Natural killer cell (primary cell): ENCODE results near the gene C1QBP. TPM values are rescaled to one million over a fixed set of nuclear protein-coding genes. Genes with fewer than 3 reads are reported as not detected.

ENCODE experiments used
- ATAC-seq, 3 donors: fragments of 150-1000 bp in 2 of 3; fragments of 200-7000 bp in 1 of 3; cut with Tn5 transposase; 1 replicate in 1 of 3; 2 replicates in 2 of 3; pipeline ENCODE4 v1.10.0; 2021; ENCODE audit warnings: mild to moderate bottlenecking in 2 of 3, moderate library complexity in 2 of 3
- DNase-seq, 2 donors: peaks; one replicate each; pipeline versions ENCODE4 v3.0.0 to v3.0.0-alpha.2; 2013 to 2021; ENCODE audit warnings: mixed read lengths in 1 of 2
- H3K27ac ChIP-seq: one replicate; pipeline ENCODE4 v1.5.1; 2013; ENCODE audit warnings: mild to moderate bottlenecking, low read length
- H3K27me3 ChIP-seq: one replicate; pipeline ENCODE4 v1.6.1; 2013; ENCODE audit warnings: low read length; ENCODE audit not compliant: control insufficient read depth, insufficient read depth
- H3K36me3 ChIP-seq: one replicate; pipeline ENCODE4 v1.6.1; 2013; ENCODE audit warnings: low read length; ENCODE audit not compliant: control insufficient read depth, insufficient read depth
- H3K4me1 ChIP-seq: one replicate; pipeline ENCODE4 v1.6.1; 2013; ENCODE audit warnings: low read length; ENCODE audit not compliant: control insufficient read depth, insufficient read depth
- H3K4me3 ChIP-seq: one replicate; pipeline ENCODE4 v1.5.1; 2013; ENCODE audit warnings: low read length
- H3K9me3 ChIP-seq: one replicate; pipeline ENCODE4 v1.6.1; 2013; ENCODE audit warnings: low read length; ENCODE audit not compliant: control insufficient read depth, insufficient read depth
- H3K27ac Mint-ChIP-seq, 2 donors: one replicate each; pipeline ENCODE4 v1.8.0; 2022; ENCODE audit warnings: mild to moderate bottlenecking in 2 of 2, mixed read lengths in 2 of 2, moderate library complexity in 1 of 2
- H3K27me3 Mint-ChIP-seq, 2 donors: one replicate each; pipeline ENCODE4 v1.8.0; 2022; ENCODE audit warnings: low read depth in 2 of 2, mixed read lengths in 2 of 2
- H3K36me3 Mint-ChIP-seq: one replicate; pipeline ENCODE4 v1.8.0; 2022; ENCODE audit warnings: mixed read lengths
- H3K4me1 Mint-ChIP-seq, 2 donors: one replicate each; pipeline ENCODE4 v1.8.0; 2022; ENCODE audit warnings: mixed read lengths in 2 of 2
- H3K4me3 Mint-ChIP-seq: one replicate; pipeline ENCODE4 v1.8.0; 2022; ENCODE audit warnings: mild to moderate bottlenecking, moderate library complexity, mixed read lengths
- H3K9me3 Mint-ChIP-seq, 2 donors: one replicate each; pipeline ENCODE4 v1.8.0; 2022; ENCODE audit warnings: mixed read lengths in 2 of 2
- WGBS: methylation state at CpG from one replicate; pipeline ENCODE4 v1.1.7; 2013; ENCODE audit warnings: missing lambda C conversion rate; ENCODE audit not compliant: insufficient coverage; 5-methylcytosine and 5-hydroxymethylcytosine counted together
- intact Hi-C: fragments of 100-400 bp; cut with micrococcal nuclease; formaldehyde crosslinking; loops from one replicate; pipeline ENCODE4 v1.14.2; 2022
- total RNA-seq, 4 donors: library from RNA; stranded (reverse); fragments of 120-200 nt in 1 of 4; gene quantifications; one replicate each; pipeline versions ENCODE4 v1.2.3 to v1.2.4, GENCODE V29; 2013 to 2022
- TF ChIP-seq, protein P1 (sequence below): fragments of 200-600 bp; IDR thresholded peaks from one replicate; pipeline ENCODE4 v1.8.0; 2022; ENCODE audit warnings: antibody characterized with exemption

Gene C1QBP, protein sequence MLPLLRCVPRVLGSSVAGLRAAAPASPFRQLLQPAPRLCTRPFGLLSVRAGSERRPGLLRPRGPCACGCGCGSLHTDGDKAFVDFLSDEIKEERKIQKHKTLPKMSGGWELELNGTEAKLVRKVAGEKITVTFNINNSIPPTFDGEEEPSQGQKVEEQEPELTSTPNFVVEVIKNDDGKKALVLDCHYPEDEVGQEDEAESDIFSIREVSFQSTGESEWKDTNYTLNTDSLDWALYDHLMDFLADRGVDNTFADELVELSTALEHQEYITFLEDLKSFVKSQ
- 10 to 100 TPM; 38.1 to 40.8 (median 40.0) TPM for total RNA-seq
- 107 TPM for total RNA-seq (2013)

DNA sequence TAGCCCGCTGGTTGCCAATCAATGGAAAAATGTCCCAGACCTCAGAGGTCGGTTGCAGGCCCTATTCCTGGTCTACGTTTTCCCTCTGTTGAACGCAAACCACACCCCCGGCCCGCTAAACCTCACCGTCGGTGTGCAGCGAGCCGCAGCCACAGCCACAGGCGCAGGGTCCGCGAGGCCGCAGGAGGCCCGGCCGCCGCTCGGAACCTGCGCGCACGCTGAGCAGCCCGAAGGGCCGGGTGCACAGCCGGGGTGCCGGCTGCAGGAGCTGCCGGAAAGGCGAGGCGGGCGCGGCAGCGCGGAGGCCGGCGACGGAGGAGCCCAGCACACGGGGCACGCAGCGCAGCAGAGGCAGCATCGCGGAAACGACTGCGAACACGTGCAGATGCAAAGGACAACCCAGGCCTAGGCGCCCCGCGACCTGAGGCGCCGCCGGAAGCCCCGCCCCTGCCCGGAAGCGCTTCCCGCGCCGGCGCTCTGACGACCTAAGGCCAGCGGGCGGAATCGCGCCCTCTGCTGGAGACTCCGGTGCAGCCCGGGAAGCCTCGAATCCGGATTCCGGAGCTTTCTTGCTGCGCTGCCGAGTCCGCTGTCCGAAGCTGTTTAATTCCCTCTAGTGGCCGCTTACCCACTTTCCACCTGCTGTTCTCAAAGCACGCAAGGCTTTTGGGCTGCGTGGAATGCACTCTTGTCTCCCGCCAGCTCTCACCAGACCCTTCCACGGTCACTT is at the start of gene C1QBP:
Gene C1QBP, minus strand, starts transcription at position 440 of the 730 bp plus-strand sequence. Its CDS starts 82 bp downstream, at position 358.
- H3K9me3 ChIP-seq, result no peaks in the 10 kb centered on the region
- no peaks in the 10 kb centered on the region for H3K27me3 ChIP-seq
- peak; percentile 93 to 98 (median 95) for ATAC-seq
- Mint-ChIP-seq H3K36me3 (no peaks in the 10 kb centered on the region), H3K4me3 (peak within 1 kb of the TSS; percentile 81), H3K9me3 (no peaks in the 10 kb centered on the region), H3K27ac (peak within 1 kb of the TSS; percentile 81 to 92), H3K4me1 (peaks cover 19 to 27% of the 10 kb centered on the region in 2 donors), H3K27me3 (no peaks in the 10 kb centered on the region)
- peak; percentile 95 to 97 for DNase-seq
- TF ChIP-seq, protein P1, sequence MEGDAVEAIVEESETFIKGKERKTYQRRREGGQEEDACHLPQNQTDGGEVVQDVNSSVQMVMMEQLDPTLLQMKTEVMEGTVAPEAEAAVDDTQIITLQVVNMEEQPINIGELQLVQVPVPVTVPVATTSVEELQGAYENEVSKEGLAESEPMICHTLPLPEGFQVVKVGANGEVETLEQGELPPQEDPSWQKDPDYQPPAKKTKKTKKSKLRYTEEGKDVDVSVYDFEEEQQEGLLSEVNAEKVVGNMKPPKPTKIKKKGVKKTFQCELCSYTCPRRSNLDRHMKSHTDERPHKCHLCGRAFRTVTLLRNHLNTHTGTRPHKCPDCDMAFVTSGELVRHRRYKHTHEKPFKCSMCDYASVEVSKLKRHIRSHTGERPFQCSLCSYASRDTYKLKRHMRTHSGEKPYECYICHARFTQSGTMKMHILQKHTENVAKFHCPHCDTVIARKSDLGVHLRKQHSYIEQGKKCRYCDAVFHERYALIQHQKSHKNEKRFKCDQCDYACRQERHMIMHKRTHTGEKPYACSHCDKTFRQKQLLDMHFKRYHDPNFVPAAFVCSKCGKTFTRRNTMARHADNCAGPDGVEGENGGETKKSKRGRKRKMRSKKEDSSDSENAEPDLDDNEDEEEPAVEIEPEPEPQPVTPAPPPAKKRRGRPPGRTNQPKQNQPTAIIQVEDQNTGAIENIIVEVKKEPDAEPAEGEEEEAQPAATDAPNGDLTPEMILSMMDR, result peak; percentile 97
- peak within 1 kb of the TSS; percentile 51 for H3K4me3 ChIP-seq
- WGBS, result under 1% methylated on average over 73 of the region's 75 CpGs
- intact Hi-C loops, result loop anchor here (1.0 to 10.0 kb wide), 4 partner anchors 20 to 324 kb away; partner anchors contain the start of genes NUP88, USP6 and ZNF232
- peak within 1 kb of the TSS; percentile 70 for H3K27ac ChIP-seq
- H3K4me1 ChIP-seq, result peaks cover 13% of the 10 kb centered on the region
- H3K36me3 ChIP-seq, result peaks cover 21% of the 10 kb centered on the region

DNA sequence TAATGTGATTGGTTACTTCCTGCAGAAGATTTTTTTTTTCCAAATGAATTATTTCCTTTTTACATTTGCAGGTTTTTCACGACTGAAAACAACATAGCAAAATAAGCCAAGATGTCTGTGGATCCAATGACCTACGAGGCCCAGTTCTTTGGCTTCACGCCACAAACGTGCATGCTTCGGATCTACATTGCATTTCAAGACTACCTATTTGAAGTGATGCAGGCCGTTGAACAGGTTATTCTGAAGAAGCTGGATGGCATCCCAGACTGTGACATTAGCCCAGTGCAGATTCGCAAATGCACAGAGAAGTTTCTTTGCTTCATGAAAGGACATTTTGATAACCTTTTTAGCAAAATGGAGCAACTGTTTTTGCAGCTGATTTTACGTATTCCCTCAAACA is 49.8 kb upstream of the C1QBP start:
- H3K9me3 Mint-ChIP-seq, result no peaks in the 10 kb centered on the region
- WGBS, result 96% methylated on average over 8 of the region's 8 CpGs
- peak overlapping the region; percentile 40 for H3K4me3 Mint-ChIP-seq
- H3K27ac ChIP-seq, result no peak overlapping the region
- H3K36me3 Mint-ChIP-seq, result no peaks in the 10 kb centered on the region
- intact Hi-C loops, result no loop called here
- H3K36me3 ChIP-seq, result peaks cover 30% of the 10 kb centered on the region
- H3K9me3 ChIP-seq, result no peaks in the 10 kb centered on the region
- peaks cover 23 to 37% of the 10 kb centered on the region in 2 donors for H3K4me1 Mint-ChIP-seq
- peak overlapping the region in 1 of 2 donors; percentile 95 for H3K27ac Mint-ChIP-seq
- no peak for ATAC-seq
- H3K4me3 ChIP-seq, result no peak overlapping the region
- H3K27me3 ChIP-seq, result no peaks in the 10 kb centered on the region
- H3K27me3 Mint-ChIP-seq, result no peaks in the 10 kb centered on the region
- TF ChIP-seq, protein P1, result no peak
- H3K4me1 ChIP-seq, result peaks cover 16% of the 10 kb centered on the region
- DNase-seq, result no peak

DNA sequence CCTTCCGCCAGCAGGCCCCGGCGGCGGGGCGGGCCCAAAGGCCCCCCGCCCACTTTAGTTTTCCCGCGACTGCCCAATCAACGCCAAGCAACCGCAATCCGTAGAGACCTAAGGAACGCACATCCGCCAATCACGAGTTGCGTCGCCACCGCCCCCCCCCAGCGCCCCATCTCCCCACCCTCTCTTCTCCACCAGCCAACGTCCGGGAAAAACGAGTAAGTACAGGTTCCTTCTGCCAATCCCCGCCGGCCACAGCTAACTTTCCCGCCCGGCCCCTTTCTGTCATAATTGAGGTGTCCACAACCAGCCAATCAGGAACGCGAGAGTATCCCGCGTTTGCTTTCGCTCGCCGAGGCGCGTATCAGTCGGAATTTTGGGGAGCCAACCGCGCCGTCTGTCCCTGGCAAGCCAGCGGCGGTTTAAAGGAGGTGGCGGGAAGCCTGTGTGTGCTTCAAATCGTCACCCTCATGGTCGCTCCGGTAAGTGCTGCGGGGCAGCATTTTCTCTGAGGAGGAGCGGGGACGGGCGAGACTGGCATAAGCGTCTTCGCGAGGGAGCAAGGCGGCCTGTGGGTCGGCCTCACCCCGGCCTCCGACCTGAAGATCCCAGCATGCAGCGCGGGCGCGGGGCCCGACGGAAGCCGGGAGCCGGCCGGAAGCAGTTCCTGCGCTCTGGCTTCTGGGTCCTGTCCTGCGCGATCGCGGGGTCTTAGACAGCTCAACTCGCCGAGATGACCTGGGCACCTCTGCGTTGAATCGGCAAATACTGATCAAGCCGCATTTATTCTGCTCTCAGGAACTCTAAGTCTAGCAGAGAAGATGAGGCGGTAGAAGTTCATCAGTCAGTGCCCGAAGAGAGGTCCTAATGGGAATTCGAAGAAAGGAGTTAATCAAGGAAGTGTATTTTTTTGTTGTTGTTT is 47.5 kb upstream of the C1QBP start, which contains the start of gene MIS12:
Gene MIS12, plus strand, starts transcription at position 361 of the 919 bp plus-strand sequence. CDS start 2,297 bp downstream, outside the sequence.
- H3K36me3 ChIP-seq, result peaks cover 40% of the 10 kb centered on the region
- no peaks in the 10 kb centered on the region for H3K9me3 ChIP-seq
- DNase-seq (peak; percentile 92 to 98), ATAC-seq (peak; percentile 87 to 94 (median 87))
- Mint-ChIP-seq H3K27me3 (no peaks in the 10 kb centered on the region), H3K36me3 (no peaks in the 10 kb centered on the region), H3K4me3 (peak within 1 kb of the TSS; percentile 96), H3K4me1 (peaks cover 28 to 43% of the 10 kb centered on the region in 2 donors), H3K9me3 (no peaks in the 10 kb centered on the region), H3K27ac (peak within 1 kb of the TSS; percentile 95 to 98)
- intact Hi-C loops, result loop anchor here (1.0 to 2.0 kb wide), 2 partner anchors 18 to 67 kb away; partner anchors contain the start of genes DHX33 and NUP88
- TF ChIP-seq, protein P1, result no peak
- under 1% methylated on average over 77 of the region's 77 CpGs for WGBS
- H3K27me3 ChIP-seq, result no peaks in the 10 kb centered on the region
- peaks cover 16% of the 10 kb centered on the region for H3K4me1 ChIP-seq
- H3K4me3 ChIP-seq, result peak within 1 kb of the TSS; percentile 97
- H3K27ac ChIP-seq, result peak within 1 kb of the TSS; percentile 100
